ENCODE measurements around the gene SLC9A8. TPM values are rescaled to one million over a fixed set of nuclear protein-coding genes. Genes with fewer than 3 reads are reported as not detected.

The SLC9A8 gene
- total RNA-seq, 1 donor from 2014 or later: 9.4 TPM

- Histone ChIP-seq H3K36me3 (ENCODE audit: control insufficient read depth, insufficient read depth, low read length) (no peaks in the 10 kb centered on the region), H3K4me3 (ENCODE audit: low read depth, low read length) (no peak overlapping the region), H3K27me3 (ENCODE audit: control insufficient read depth, insufficient read depth, low read length) (no peaks in the 10 kb centered on the region)
- DNase-seq (ENCODE audit: low read depth): no peak
- TF ChIP-seq CTCF (IDR thresholded peaks at IDR 0.05; ENCODE audit: insufficient read depth, low read length, poor library complexity, severe bottlenecking): no peak
These were observed 26.4 kb upstream of the SLC9A8 start for GRCh38 chr20:49786196-49786595.

GRCh38 chr20:49786668-49787370 lies 25.8 kb upstream of the SLC9A8 start:
- H3K27me3 ChIP-seq (ENCODE audit: control insufficient read depth, insufficient read depth, low read length): no peaks in the 10 kb centered on the region
- no peak overlapping the region for H3K4me3 ChIP-seq (ENCODE audit: low read depth, low read length)
- peak; percentile 27 for TF ChIP-seq CTCF (IDR thresholded peaks at IDR 0.05; ENCODE audit: insufficient read depth, low read length, poor library complexity, severe bottlenecking)
- no peaks in the 10 kb centered on the region for H3K36me3 ChIP-seq (ENCODE audit: control insufficient read depth, insufficient read depth, low read length)
- DNase-seq (ENCODE audit: low read depth): no peak

GRCh38 chr20:49787371-49788357 lies 25.0 kb upstream of the SLC9A8 start:
- DNase-seq (ENCODE audit: low read depth): no peak
- TF ChIP-seq CTCF (IDR thresholded peaks at IDR 0.05; ENCODE audit: insufficient read depth, low read length, poor library complexity, severe bottlenecking): no peak
- Histone ChIP-seq H3K27me3 (ENCODE audit: control insufficient read depth, insufficient read depth, low read length) (no peaks in the 10 kb centered on the region), H3K36me3 (ENCODE audit: control insufficient read depth, insufficient read depth, low read length) (no peaks in the 10 kb centered on the region), H3K4me3 (ENCODE audit: low read depth, low read length) (no peak overlapping the region)

GRCh38 chr20:49790077-49790798 lies 22.4 kb upstream of the SLC9A8 start:
- DNase-seq (ENCODE audit: low read depth): no peak
- Histone ChIP-seq H3K36me3 (ENCODE audit: control insufficient read depth, insufficient read depth, low read length) (no peaks in the 10 kb centered on the region), H3K4me3 (ENCODE audit: low read depth, low read length) (no peak overlapping the region)

GRCh38 chr20:49791165-49791564 lies 21.5 kb upstream of the SLC9A8 start:
- Histone ChIP-seq H3K4me3 (ENCODE audit: low read depth, low read length) (no peak overlapping the region), H3K36me3 (ENCODE audit: control insufficient read depth, insufficient read depth, low read length) (no peaks in the 10 kb centered on the region), H3K27me3 (ENCODE audit: control insufficient read depth, insufficient read depth, low read length) (no peaks in the 10 kb centered on the region)
- TF ChIP-seq CTCF (IDR thresholded peaks at IDR 0.05; ENCODE audit: insufficient read depth, low read length, poor library complexity, severe bottlenecking): no peak
- no peak for DNase-seq (ENCODE audit: low read depth)

More at GRCh38 chr20:49790077-49790798, 22.4 kb upstream of the SLC9A8 start:
- TF ChIP-seq CTCF (IDR thresholded peaks at IDR 0.05; ENCODE audit: insufficient read depth, low read length, poor library complexity, severe bottlenecking): no peak
- H3K27me3 ChIP-seq (ENCODE audit: control insufficient read depth, insufficient read depth, low read length): no peaks in the 10 kb centered on the region
